ENCODE data around the gene CEND1. TPM values are rescaled to one million over a fixed set of nuclear protein-coding genes. Genes with fewer than 3 reads are reported as not detected.

CEND1 gene
- total RNA-seq, 1 donor from 2014 or later: 0.27 TPM

DNA sequence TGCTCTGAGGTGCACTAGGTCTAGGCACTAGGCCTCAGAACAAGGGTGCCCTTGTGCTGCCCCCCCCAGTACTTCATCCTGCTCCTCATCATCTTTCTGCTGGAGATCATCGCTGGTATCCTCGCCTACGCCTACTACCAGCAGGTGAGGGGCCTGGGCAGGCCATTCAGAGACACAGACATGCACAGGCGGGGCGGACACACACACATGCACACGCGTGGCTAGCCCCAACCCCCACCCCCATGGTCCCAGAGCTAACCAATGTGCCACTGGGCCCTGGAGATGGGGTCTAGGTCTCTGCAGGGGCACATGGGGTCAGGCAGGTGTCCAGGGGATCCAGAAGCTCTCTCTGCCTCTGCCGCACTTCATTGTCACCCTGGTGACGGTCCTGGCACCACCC lies 46.8 kb upstream of the CEND1 start:
- TF ChIP-seq CTCF (IDR thresholded peaks at IDR 0.05): no peak
- DNase-seq (ENCODE audit: extremely low spot score, unreplicated experiment): no peak
- Mint-ChIP-seq H3K9me3 (ENCODE audit: unreplicated experiment) (no peaks in the 10 kb centered on the region), H3K4me3 (ENCODE audit: unreplicated experiment) (no peak overlapping the region), H3K27ac (ENCODE audit: unreplicated experiment) (no peak overlapping the region), H3K27me3 (ENCODE audit: unreplicated experiment) (no peaks in the 10 kb centered on the region), H3K4me1 (ENCODE audit: unreplicated experiment) (peaks cover 52% of the 10 kb centered on the region), H3K36me3 (ENCODE audit: unreplicated experiment) (peaks cover 8% of the 10 kb centered on the region)

DNA sequence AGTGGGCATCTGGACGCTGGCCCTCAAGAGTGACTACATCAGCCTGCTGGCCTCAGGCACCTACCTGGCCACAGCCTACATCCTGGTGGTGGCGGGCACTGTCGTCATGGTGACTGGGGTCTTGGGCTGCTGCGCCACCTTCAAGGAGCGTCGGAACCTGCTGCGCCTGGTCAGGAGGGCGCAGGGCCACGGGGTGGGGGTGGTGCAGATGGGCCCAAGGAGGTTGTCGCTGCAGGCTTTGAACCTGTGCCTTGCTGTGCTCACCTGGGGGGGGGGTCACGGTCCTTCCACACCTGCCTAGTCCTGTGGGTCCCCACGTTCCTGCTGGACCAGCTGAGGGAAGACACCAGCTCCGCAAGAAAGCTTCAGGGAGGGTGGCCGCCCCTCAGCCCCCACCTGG lies 46.4 kb upstream of the CEND1 start:
- H3K9me3 Mint-ChIP-seq (ENCODE audit: unreplicated experiment): no peaks in the 10 kb centered on the region
- no peak overlapping the region for H3K27ac Mint-ChIP-seq (ENCODE audit: unreplicated experiment)
- H3K4me3 Mint-ChIP-seq (ENCODE audit: unreplicated experiment): no peak overlapping the region
- TF ChIP-seq CTCF (IDR thresholded peaks at IDR 0.05): no peak
- H3K27me3 Mint-ChIP-seq (ENCODE audit: unreplicated experiment): no peaks in the 10 kb centered on the region
- peaks cover 8% of the 10 kb centered on the region for H3K36me3 Mint-ChIP-seq (ENCODE audit: unreplicated experiment)
- no peak for DNase-seq (ENCODE audit: extremely low spot score, unreplicated experiment)
- peaks cover 53% of the 10 kb centered on the region for H3K4me1 Mint-ChIP-seq (ENCODE audit: unreplicated experiment)

- Mint-ChIP-seq H3K27me3 (ENCODE audit: unreplicated experiment) (no peaks in the 10 kb centered on the region), H3K27ac (ENCODE audit: unreplicated experiment) (peak overlapping the region; percentile 90), H3K36me3 (ENCODE audit: unreplicated experiment) (peaks cover 2% of the 10 kb centered on the region), H3K9me3 (ENCODE audit: unreplicated experiment) (no peaks in the 10 kb centered on the region), H3K4me1 (ENCODE audit: unreplicated experiment) (peaks cover 50% of the 10 kb centered on the region), H3K4me3 (ENCODE audit: unreplicated experiment) (peak overlapping the region; percentile 78)
- TF ChIP-seq CTCF (IDR thresholded peaks at IDR 0.05): no peak
- DNase-seq (ENCODE audit: extremely low spot score, unreplicated experiment): peak; percentile 94
Observed at GRCh38 chr11:834371-835316, 44.8 kb upstream of the CEND1 start.

DNA sequence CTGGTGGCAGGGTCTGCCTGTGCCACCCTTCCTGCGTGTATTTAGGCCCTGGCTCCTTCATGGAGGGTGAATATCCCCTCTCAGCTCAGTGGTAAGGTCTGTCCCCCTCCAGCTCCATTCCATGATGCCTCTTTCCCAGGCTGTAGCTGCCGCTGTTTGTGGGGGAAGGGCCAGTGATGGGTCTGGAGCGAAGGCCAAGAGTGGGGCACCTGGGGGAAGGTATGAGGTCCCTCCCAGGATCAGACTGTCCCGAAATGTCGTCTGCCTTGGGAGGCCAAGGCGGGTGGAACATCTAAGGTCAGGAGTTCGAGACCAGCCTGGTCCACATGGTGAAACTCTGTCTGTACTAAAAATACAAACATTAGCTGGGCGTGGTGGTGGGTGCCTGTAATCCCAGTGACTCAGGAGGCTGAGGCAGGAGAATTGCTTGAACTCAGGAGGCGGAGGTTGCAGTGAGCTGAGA lies 44.0 kb upstream of the CEND1 start:
- H3K27ac Mint-ChIP-seq (ENCODE audit: unreplicated experiment): peak overlapping the region; percentile 90

More for the DNA sequence above, 44.0 kb upstream of the CEND1 start:
- Mint-ChIP-seq H3K4me1 (ENCODE audit: unreplicated experiment) (peaks cover 54% of the 10 kb centered on the region), H3K36me3 (ENCODE audit: unreplicated experiment) (no peaks in the 10 kb centered on the region), H3K4me3 (ENCODE audit: unreplicated experiment) (peak overlapping the region; percentile 78), H3K9me3 (ENCODE audit: unreplicated experiment) (no peaks in the 10 kb centered on the region), H3K27me3 (ENCODE audit: unreplicated experiment) (no peaks in the 10 kb centered on the region)
- no peak for DNase-seq (ENCODE audit: extremely low spot score, unreplicated experiment)
- TF ChIP-seq CTCF (IDR thresholded peaks at IDR 0.05): no peak
